B cell (primary cell): ENCODE results near the gene PRM1. TPM values are rescaled to one million over a fixed set of nuclear protein-coding genes. Genes with fewer than 3 reads are reported as not detected.

Source experiments
- ATAC-seq: fragments of 200-7000 bp; cut with Tn5 transposase; one replicate; pipeline ENCODE4 v1.10.0; 2021; ENCODE audit warnings: low read depth, mild to moderate bottlenecking, moderate number of reproducible peaks, moderate library complexity
- CTCF ChIA-PET: fragments of 350-600 bp; sonication (Branson Sonifier 250); formaldehyde crosslinking; loops from one replicate; lab custom pipeline; 2021; ENCODE audit warnings: antibody characterized with exemption, inconsistent platforms; lab: Charles Lee
- POLR2A ChIA-PET: fragments of 350-600 bp; sonication (Branson Sonifier 250); formaldehyde crosslinking; loops from one replicate; lab custom pipeline; 2021; ENCODE audit warnings: antibody characterized with exemption; lab: Charles Lee
- DNase-seq: peaks from one replicate; pipeline ENCODE4 v3.0.0; 2013
- H2AFZ ChIP-seq: 2 replicates; pipeline ENCODE4 v1.6.1; 2012; ENCODE audit warnings: mild to moderate bottlenecking, low read depth, low read length; ENCODE audit not compliant: insufficient read depth, poor library complexity, severe bottlenecking
- H3K27ac ChIP-seq, 2 donors: 1 replicate in 1 of 2; 2 replicates in 1 of 2; pipeline ENCODE4 v1.5.1; 2012 to 2013; ENCODE audit warnings: low read length in 2 of 2, mild to moderate bottlenecking in 2 of 2, moderate library complexity in 1 of 2
- H3K27me3 ChIP-seq, 4 experiments: fragments of 200-600 bp in 1 of 4; sonication (generic) in 1 of 4; replicated peaks in 1 of 4; 1 replicate in 2 of 4; 2 replicates in 2 of 4; pipeline versions ENCODE4 v1.6.1 to v1.7.0; 2013 to 2016; ENCODE audit warnings: low read length in 3 of 4, mild to moderate bottlenecking in 2 of 4, mixed read lengths in 1 of 4, moderate library complexity in 1 of 4; ENCODE audit not compliant: insufficient read depth in 4 of 4, control insufficient read depth in 3 of 4; ENCODE audit errors: control extremely low read depth in 1 of 4
- H3K36me3 ChIP-seq, 2 experiments: replicated peaks in 1 of 2; 1 replicate in 1 of 2; 2 replicates in 1 of 2; pipeline versions ENCODE4 v1.6.1 to v1.7.1; 2013; ENCODE audit warnings: low read length in 1 of 2; ENCODE audit not compliant: insufficient read depth in 2 of 2, control insufficient read depth in 1 of 2; ENCODE audit errors: control extremely low read depth in 1 of 2, extremely low read depth in 1 of 2
- H3K4me1 ChIP-seq, 2 donors: fragments of 200-600 bp in 1 of 2; sonication (generic) in 1 of 2; 1 replicate in 1 of 2; 2 replicates in 1 of 2; pipeline versions ENCODE4 v1.5.1 to v1.6.1; 2013 to 2017; ENCODE audit warnings: low read length in 2 of 2; ENCODE audit not compliant: control insufficient read depth in 2 of 2, insufficient read depth in 2 of 2
- H3K4me2 ChIP-seq: replicated peaks from 2 replicates; pipeline ENCODE3; 2012; ENCODE audit warnings: mild to moderate bottlenecking, low read depth, low read length; ENCODE audit not compliant: poor library complexity, severe bottlenecking
- H3K4me3 ChIP-seq, 5 experiments: fragments of 200-600 bp in 1 of 5; sonication (generic) in 1 of 5; 1 replicate in 3 of 5; 2 replicates in 2 of 5; pipeline versions ENCODE4 v1.5.1 to v1.7.0; 2011 to 2016; ENCODE audit warnings: low read length in 4 of 5, mild to moderate bottlenecking in 4 of 5, low read depth in 2 of 5, control low read depth in 1 of 5, moderate library complexity in 1 of 5; ENCODE audit not compliant: insufficient read depth in 1 of 5; ENCODE audit errors: control extremely low read depth in 1 of 5, extremely low read depth in 1 of 5
- H3K79me2 ChIP-seq: fragments of 200-600 bp; sonication (generic); one replicate; pipeline ENCODE4 v1.6.0; 2016; ENCODE audit warnings: low read length; ENCODE audit not compliant: control insufficient read depth, insufficient read depth
- H3K9ac ChIP-seq: fragments of 200-600 bp; sonication (generic); 2 replicates; pipeline ENCODE4 v1.6.1; 2017; ENCODE audit warnings: mild to moderate bottlenecking, low read length, moderate library complexity
- H3K9me3 ChIP-seq, 3 donors: one replicate each; pipeline versions ENCODE4 v1.6.1 to v1.7.1; 2013; ENCODE audit warnings: low read length in 2 of 3; ENCODE audit not compliant: control insufficient read depth in 2 of 3, insufficient read depth in 1 of 3; ENCODE audit errors: control extremely low read depth in 1 of 3
- H4K20me1 ChIP-seq: 2 replicates; pipeline ENCODE4 v1.6.0; 2012; ENCODE audit warnings: mild to moderate bottlenecking, low read length; ENCODE audit not compliant: insufficient read depth, control insufficient read depth, poor library complexity, severe bottlenecking
- H3K27ac Mint-ChIP-seq: one replicate; pipeline ENCODE4 v1.8.0; 2021; ENCODE audit warnings: mixed read lengths
- H3K27me3 Mint-ChIP-seq: one replicate; pipeline ENCODE4 v1.8.0; 2021; ENCODE audit warnings: mixed read lengths
- H3K4me1 Mint-ChIP-seq: one replicate; pipeline ENCODE4 v1.8.0; 2021; ENCODE audit warnings: mixed read lengths
- H3K4me3 Mint-ChIP-seq: one replicate; pipeline ENCODE4 v1.8.0; 2021; ENCODE audit warnings: mixed read lengths
- H3K9me3 Mint-ChIP-seq: one replicate; pipeline ENCODE4 v1.8.0; 2022; ENCODE audit warnings: mixed read lengths; ENCODE audit not compliant: insufficient read depth
- CTCF ChIP-seq: fragments of 200-600 bp; IDR thresholded peaks from one replicate; pipeline ENCODE4 v1.8.0; 2022; ENCODE audit warnings: antibody characterized with exemption, mild to moderate bottlenecking
- EZH2 ChIP-seq: IDR thresholded peaks from 2 replicates; pipeline ENCODE4 v1.6.1; 2012; ENCODE audit warnings: borderline replicate concordance, low read depth, mild to moderate bottlenecking, moderate library complexity, low read length; ENCODE audit not compliant: insufficient read depth, poor library complexity, severe bottlenecking
- WGBS: methylation state at CpG from one replicate; pipeline ENCODE4 v1.1.5; 2013; ENCODE audit warnings: missing lambda C conversion rate; ENCODE audit not compliant: insufficient coverage; 5-methylcytosine and 5-hydroxymethylcytosine counted together
- intact Hi-C: fragments of 100-400 bp; cut with micrococcal nuclease; formaldehyde crosslinking; loops from one replicate; pipeline ENCODE4 v1.10.0; 2022
- polyA plus RNA-seq: library from polyadenylated mRNA; depleted of rRNA; stranded (reverse); fragments of >200 nt; gene quantifications from 2 replicates; pipeline ENCODE4 v1.2.3, GENCODE V29; 2012
- total RNA-seq, 2 donors: library from RNA; stranded (reverse); fragments of 120-200 nt in 1 of 2; gene quantifications; 1 replicate in 1 of 2; 2 replicates in 1 of 2; pipeline versions ENCODE4 v1.2.3 to v1.2.4, GENCODE V29; 2013 to 2022

Gene PRM1
- total and polyA plus RNA-seq, 2 donors (not counting 1 experiment from before 2014, with no cell fraction given), result not detected

GRCh38 chr16:11264155-11264832 is 16.8 kb downstream of the PRM1 start:
- ATAC-seq, result peak; percentile 31
- POLR2A ChIA-PET, result interaction anchor here (1.0 to 1.2 kb wide), 2 partner anchors 9 to 33 kb away, joined by 3 read pairs; no protein-coding TSS in a partner anchor

More at GRCh38 chr16:11264155-11264832, 16.8 kb downstream of the PRM1 start:
- Histone ChIP-seq H3K4me3 (no peak overlapping the region), H3K79me2 (no peaks in the 10 kb centered on the region), H2AFZ (no peak overlapping the region), H3K27ac (no peak overlapping the region), H3K9me3 (no peaks in the 10 kb centered on the region), H3K4me1 (peaks cover 13 to 16% of the 10 kb centered on the region in 2 donors), H4K20me1 (no peaks in the 10 kb centered on the region), H3K27me3 (no peaks in the 10 kb centered on the region), H3K4me2 (peak overlapping the region; percentile 20), H3K9ac (no peak overlapping the region), H3K36me3 (no peaks in the 10 kb centered on the region)
- 72% methylated on average over 3 of the region's 9 CpGs for WGBS
- CTCF ChIA-PET, result interaction anchor here (0.8 to 1.9 kb wide), 3 partner anchors 33 to 300 kb away, joined by 3 to 7 read pairs (median 6); no protein-coding TSS in a partner anchor
- Mint-ChIP-seq H3K9me3 (no peaks in the 10 kb centered on the region), H3K27me3 (no peaks in the 10 kb centered on the region), H3K27ac (peak overlapping the region; percentile 27), H3K4me3 (no peak overlapping the region), H3K4me1 (peaks cover 17% of the 10 kb centered on the region)
- TF ChIP-seq CTCF (no peak), EZH2 (no peak)
- no peak for DNase-seq
- intact Hi-C loops, result no loop called here
